DOHH2 (cell line): ENCODE data around the gene PGS1.

ENCODE experiments used
- EZH2phosphoT487 ChIP-seq: fragments of 200-600 bp; sonication (generic); IDR thresholded peaks from 2 replicates; pipeline ENCODE4 v1.6.1; 2017; ENCODE audit warnings: borderline replicate concordance, mild to moderate bottlenecking, antibody characterized with exemption, low read length, moderate library complexity, mixed read lengths
- TF ChIP-seq, protein P1 (sequence below): fragments of 200-600 bp; sonication (generic); IDR thresholded peaks from one replicate; pipeline ENCODE4 v1.5.1; 2014; ENCODE audit warnings: antibody characterized with exemption, mild to moderate bottlenecking, low read depth, low read length; ENCODE audit not compliant: poor library complexity, severe bottlenecking

DNA sequence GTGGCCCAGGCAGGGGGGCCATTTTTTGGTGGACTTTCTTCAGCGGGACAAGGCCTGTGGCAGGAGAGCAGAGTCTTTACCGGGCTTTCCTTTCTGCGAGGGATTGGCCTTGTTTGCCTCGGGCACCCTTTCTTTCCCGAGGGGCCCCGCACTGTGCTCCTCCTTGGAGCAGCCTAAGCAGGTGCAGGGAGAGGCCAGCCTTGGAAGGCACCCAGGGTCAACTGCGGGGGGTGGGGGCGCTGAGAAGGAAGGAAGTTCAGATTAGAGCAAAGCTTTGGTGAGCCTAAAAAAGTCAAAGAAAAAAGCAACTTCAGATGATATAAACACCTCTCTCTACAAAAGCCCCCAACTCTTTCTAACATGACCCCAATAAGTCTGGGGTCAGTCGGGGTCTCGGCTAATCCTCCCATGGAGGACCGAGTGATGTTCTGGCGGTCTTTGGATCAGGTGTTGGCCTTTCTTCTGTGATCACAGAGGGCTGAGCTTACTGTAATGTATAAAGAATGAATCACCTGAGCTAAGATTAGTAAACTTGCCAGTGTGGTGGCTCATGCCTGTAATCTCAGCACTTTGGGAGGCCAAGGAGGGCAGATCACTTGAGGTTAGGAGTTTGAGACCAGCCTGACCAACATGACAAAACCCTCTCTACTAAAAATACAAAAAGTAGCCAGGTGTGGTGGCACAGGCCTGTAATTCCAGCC, 63.0 kb downstream of the PGS1 start:
- TF ChIP-seq, protein P1, sequence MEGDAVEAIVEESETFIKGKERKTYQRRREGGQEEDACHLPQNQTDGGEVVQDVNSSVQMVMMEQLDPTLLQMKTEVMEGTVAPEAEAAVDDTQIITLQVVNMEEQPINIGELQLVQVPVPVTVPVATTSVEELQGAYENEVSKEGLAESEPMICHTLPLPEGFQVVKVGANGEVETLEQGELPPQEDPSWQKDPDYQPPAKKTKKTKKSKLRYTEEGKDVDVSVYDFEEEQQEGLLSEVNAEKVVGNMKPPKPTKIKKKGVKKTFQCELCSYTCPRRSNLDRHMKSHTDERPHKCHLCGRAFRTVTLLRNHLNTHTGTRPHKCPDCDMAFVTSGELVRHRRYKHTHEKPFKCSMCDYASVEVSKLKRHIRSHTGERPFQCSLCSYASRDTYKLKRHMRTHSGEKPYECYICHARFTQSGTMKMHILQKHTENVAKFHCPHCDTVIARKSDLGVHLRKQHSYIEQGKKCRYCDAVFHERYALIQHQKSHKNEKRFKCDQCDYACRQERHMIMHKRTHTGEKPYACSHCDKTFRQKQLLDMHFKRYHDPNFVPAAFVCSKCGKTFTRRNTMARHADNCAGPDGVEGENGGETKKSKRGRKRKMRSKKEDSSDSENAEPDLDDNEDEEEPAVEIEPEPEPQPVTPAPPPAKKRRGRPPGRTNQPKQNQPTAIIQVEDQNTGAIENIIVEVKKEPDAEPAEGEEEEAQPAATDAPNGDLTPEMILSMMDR: no peak
- TF ChIP-seq EZH2phosphoT487: no peak
